GM18502 (cell line): ENCODE data around the gene PRMT2.
"Not testable (repeated sequence)": the region's sequence is repeated elsewhere in the genome, so short reads cannot be mapped to it uniquely, and the experiment has no call there.

Source experiments
- ATAC-seq: cut with Tn5 transposase; IDR thresholded peaks from one replicate; pipeline ENCODE4 v1.9.1; 2021; ENCODE audit warnings: mild to moderate bottlenecking; ENCODE audit not compliant: unreplicated experiment, poor library complexity

Gene PRMT2

GRCh38 chr21:46666941-46667740 lies 31.7 kb downstream of the PRMT2 start:
- ATAC-seq = no peak

GRCh38 chr21:46667741-46668380 lies 32.4 kb downstream of the PRMT2 start:
- no peak for ATAC-seq

DNA sequence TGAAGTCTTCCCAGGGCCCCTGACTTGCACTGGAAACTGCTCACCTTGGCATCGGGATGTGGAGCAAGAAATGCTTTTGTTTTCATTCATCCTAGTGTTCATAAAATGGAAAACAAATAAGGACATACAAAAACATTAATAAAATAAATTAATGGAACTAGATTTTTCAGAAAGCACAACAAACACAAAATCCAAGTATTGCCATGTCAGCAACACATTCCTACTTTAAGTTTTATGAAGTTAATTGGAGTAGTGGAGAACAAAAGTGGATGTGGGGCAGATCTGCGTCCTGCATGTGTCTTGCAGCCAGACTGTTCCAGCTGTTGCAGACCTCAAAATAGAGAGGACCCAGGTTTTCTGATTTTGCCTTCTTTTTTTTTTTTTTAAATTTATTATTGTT lies 32.9 kb downstream of the PRMT2 start:
- no peak for ATAC-seq

GRCh38 chr21:46668904-46669303 lies 33.4 kb downstream of the PRMT2 start:
- not testable (repeated sequence) for ATAC-seq

GRCh38 chr21:46674430-46675007 lies 39.0 kb downstream of the PRMT2 start:
- ATAC-seq = no peak

DNA sequence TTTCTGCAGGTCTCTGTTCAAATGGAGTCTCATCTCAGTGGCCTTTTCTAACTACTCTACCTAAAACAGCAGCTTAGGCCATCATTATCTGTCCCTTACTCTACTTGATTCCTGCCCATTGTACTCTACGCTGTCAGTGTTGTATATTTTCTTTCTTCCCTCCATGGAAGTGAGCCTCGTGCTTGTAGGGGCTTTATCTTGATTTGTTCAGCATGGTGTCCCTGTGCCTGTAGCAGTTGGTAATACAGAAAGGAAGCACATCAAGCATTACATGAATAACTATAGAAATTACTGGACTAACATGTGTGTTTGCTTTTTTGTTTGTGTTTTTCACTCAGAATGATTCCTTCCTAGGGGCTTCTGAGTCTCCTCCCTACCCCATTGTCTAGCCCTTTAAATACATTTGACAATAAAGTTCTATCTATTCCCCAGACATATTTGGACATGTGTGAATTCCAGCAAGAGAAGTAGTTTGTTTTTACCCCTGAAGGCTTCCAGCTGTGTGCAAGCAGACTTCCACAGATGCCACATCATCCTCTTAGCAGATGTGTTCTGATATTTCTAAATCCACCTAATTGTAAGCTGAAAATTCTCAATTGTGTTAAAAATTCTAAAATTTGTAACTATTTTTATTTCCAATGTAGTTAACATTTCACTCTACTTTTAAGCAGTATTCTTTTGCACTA lies 40.3 kb downstream of the PRMT2 start:
- ATAC-seq = no peak

- ATAC-seq = not testable (repeated sequence)
These were observed 41.1 kb downstream of the PRMT2 start for GRCh38 chr21:46676542-46676941.

DNA sequence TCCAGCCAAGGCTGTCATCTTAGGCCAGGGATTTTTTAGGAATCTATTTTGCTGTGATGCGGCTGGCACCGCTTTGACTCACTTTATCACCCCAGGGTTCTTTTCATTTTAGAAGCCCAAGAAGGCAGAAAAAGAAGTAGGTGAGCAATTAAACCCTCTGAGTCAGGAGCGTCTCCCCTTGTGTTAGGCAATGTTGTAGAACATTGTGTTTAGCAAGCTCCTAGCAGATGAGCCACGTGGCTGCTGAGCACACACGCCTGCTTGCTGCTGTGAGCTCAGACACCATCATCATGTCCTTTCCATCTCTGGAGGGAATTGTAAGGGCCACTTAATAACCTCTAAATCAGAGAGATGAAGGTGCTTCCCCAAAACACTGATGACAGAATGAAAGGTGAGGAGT lies 46.1 kb downstream of the PRMT2 start:
- ATAC-seq = not testable (repeated sequence)

GRCh38 chr21:46698652-46699051 lies 63.2 kb downstream of the PRMT2 start:
- not testable (repeated sequence) for ATAC-seq

DNA sequence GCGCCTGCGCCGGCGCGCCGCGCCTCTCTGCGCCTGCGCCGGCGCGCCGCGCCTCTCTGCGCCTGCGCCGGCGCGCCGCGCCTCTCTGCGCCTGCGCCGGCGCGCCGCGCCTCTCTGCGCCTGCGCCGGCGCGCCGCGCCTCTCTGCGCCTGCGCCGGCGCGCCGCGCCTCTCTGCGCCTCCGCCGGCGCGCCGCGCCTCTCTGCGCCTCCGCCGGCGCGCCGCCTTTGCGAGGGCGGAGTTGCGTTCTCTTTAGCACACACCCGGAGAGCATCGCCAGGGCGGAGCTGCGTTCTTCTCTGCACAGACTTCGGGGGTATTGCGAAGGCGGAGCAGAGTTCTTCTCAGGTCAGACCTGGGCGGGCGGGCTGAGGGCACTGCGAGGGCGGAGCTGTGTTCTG lies 63.6 kb downstream of the PRMT2 start:
- ATAC-seq = not testable (repeated sequence)
